Loucy (cell line): Measurements from ENCODE around the gene ATOH8.

ENCODE experiments used
- H2AFZ ChIP-seq: fragments of 200-600 bp; sonication (generic); 2 replicates; pipeline ENCODE4 v1.6.0; 2016; ENCODE audit warnings: antibody characterized with exemption, mild to moderate bottlenecking, low read length, moderate library complexity
- H3F3A ChIP-seq: fragments of 200-600 bp; 2 replicates; pipeline ENCODE4 v1.6.0; 2016; ENCODE audit warnings: antibody characterized with exemption, low read depth, mild to moderate bottlenecking
- H3K27me3 ChIP-seq: fragments of 200-600 bp; sonication (generic); 2 replicates; pipeline ENCODE4 v1.6.1; 2014; ENCODE audit warnings: low read length, mild to moderate bottlenecking; ENCODE audit not compliant: insufficient read depth, poor library complexity, severe bottlenecking
- H3K36me3 ChIP-seq: fragments of 200-600 bp; sonication (generic); 2 replicates; pipeline ENCODE4 v1.6.1; 2016; ENCODE audit warnings: low read length; ENCODE audit not compliant: insufficient read depth
- H3K4me1 ChIP-seq: fragments of 200-600 bp; sonication (generic); 2 replicates; pipeline ENCODE4 v1.5.1; 2014; ENCODE audit warnings: low read length, mild to moderate bottlenecking; ENCODE audit not compliant: insufficient read depth, poor library complexity, severe bottlenecking
- H3K4me2 ChIP-seq: fragments of 200-600 bp; sonication (generic); 2 replicates; pipeline ENCODE4 v1.6.0; 2014; ENCODE audit warnings: antibody characterized with exemption, low read length, low read depth, mild to moderate bottlenecking; ENCODE audit not compliant: poor library complexity, severe bottlenecking
- H3K4me3 ChIP-seq: fragments of 200-600 bp; sonication (generic); 2 replicates; pipeline ENCODE4 v1.5.1; 2014; ENCODE audit warnings: low read length, mild to moderate bottlenecking, mixed read lengths; ENCODE audit not compliant: poor library complexity, severe bottlenecking
- H3K79me2 ChIP-seq: fragments of 200-600 bp; sonication (generic); 2 replicates; pipeline ENCODE4 v1.6.1; 2014; ENCODE audit warnings: low read length; ENCODE audit not compliant: insufficient read depth
- H3K9ac ChIP-seq: fragments of 200-600 bp; sonication (generic); 2 replicates; pipeline ENCODE4 v1.6.0; 2014; ENCODE audit warnings: mild to moderate bottlenecking, low read depth, low read length, moderate library complexity; ENCODE audit not compliant: poor library complexity, severe bottlenecking
- H3K9me2 ChIP-seq: fragments of 200-600 bp; sonication (generic); replicated peaks from 2 replicates; pipeline ENCODE4 v1.6.1; 2016; ENCODE audit warnings: low read depth, low read length, mixed read lengths
- H3K9me3 ChIP-seq: fragments of 200-600 bp; sonication (generic); 2 replicates; pipeline ENCODE4 v1.6.1; 2014; ENCODE audit warnings: mild to moderate bottlenecking, antibody characterized with exemption, low read length, low read depth; ENCODE audit not compliant: insufficient read depth
- H4K20me1 ChIP-seq: fragments of 200-600 bp; sonication (generic); 2 replicates; pipeline ENCODE4 v1.6.0; 2014; ENCODE audit warnings: antibody characterized with exemption, low read length, mild to moderate bottlenecking; ENCODE audit not compliant: insufficient read depth, poor library complexity, severe bottlenecking
- CTCF ChIP-seq: fragments of 200-600 bp; sonication (generic); conservative IDR thresholded peaks from 2 replicates; pipeline ENCODE4 v1.5.1; 2014; ENCODE audit warnings: mild to moderate bottlenecking, antibody characterized with exemption, low read length
- EZH2phosphoT487 ChIP-seq: fragments of 200-600 bp; IDR thresholded peaks from 2 replicates; pipeline ENCODE4 v1.6.1; 2018; ENCODE audit warnings: antibody characterized with exemption, mild to moderate bottlenecking, moderate library complexity, borderline replicate concordance

ATOH8 gene

GRCh38 chr2:85797921-85798320 lies 44.1 kb downstream of the ATOH8 start:
- H3K4me3 ChIP-seq = no peak overlapping the region
- H3K9me2 ChIP-seq = no peaks in the 10 kb centered on the region
- no peak overlapping the region for H3K9ac ChIP-seq
- no peak overlapping the region for H3K4me2 ChIP-seq
- no peaks in the 10 kb centered on the region for H4K20me1 ChIP-seq
- H3K9me3 ChIP-seq = no peaks in the 10 kb centered on the region
- H3K79me2 ChIP-seq = no peaks in the 10 kb centered on the region
- TF ChIP-seq EZH2phosphoT487 (no peak), CTCF (peak; percentile 44)
- H3F3A ChIP-seq = no peaks in the 10 kb centered on the region
- H3K36me3 ChIP-seq = no peaks in the 10 kb centered on the region
- H3K27me3 ChIP-seq = no peaks in the 10 kb centered on the region
- no peak overlapping the region for H2AFZ ChIP-seq
- H3K4me1 ChIP-seq = no peaks in the 10 kb centered on the region

- Histone ChIP-seq H3K79me2 (no peaks in the 10 kb centered on the region), H3K36me3 (no peaks in the 10 kb centered on the region), H3K9me2 (no peaks in the 10 kb centered on the region), H3K9me3 (no peaks in the 10 kb centered on the region), H3F3A (no peaks in the 10 kb centered on the region), H3K4me3 (no peak overlapping the region), H2AFZ (no peak overlapping the region), H3K27me3 (no peaks in the 10 kb centered on the region), H3K9ac (no peak overlapping the region), H4K20me1 (no peaks in the 10 kb centered on the region), H3K4me1 (peaks cover 7% of the 10 kb centered on the region), H3K4me2 (no peak overlapping the region)
- TF ChIP-seq EZH2phosphoT487 (no peak), CTCF (no peak)
Measured at GRCh38 chr2:85799215-85799956, 45.6 kb downstream of the ATOH8 start.

GRCh38 chr2:85800586-85800985 lies 46.8 kb downstream of the ATOH8 start:
- TF ChIP-seq CTCF (no peak), EZH2phosphoT487 (no peak)
- Histone ChIP-seq H2AFZ (no peak overlapping the region), H4K20me1 (no peaks in the 10 kb centered on the region), H3K4me3 (no peak overlapping the region), H3K79me2 (no peaks in the 10 kb centered on the region), H3K9me3 (no peaks in the 10 kb centered on the region), H3K9me2 (no peaks in the 10 kb centered on the region), H3K27me3 (no peaks in the 10 kb centered on the region), H3K9ac (no peak overlapping the region), H3F3A (no peaks in the 10 kb centered on the region), H3K36me3 (no peaks in the 10 kb centered on the region), H3K4me1 (peaks cover 9% of the 10 kb centered on the region), H3K4me2 (no peak overlapping the region)
